Measurements from ENCODE around the gene NOSIP.

Gene NOSIP

GRCh38 chr19:49599378-49600295, 19.3 kb upstream of the NOSIP start:
- TF ChIP-seq GATA2 (IDR thresholded peaks at IDR 0.05; ENCODE audit: low read depth, low read length) (no peak), GATA3 (IDR thresholded peaks at IDR 0.05; ENCODE audit: low read depth, low read length) (no peak)

- no peak for TF ChIP-seq GATA3 (IDR thresholded peaks at IDR 0.05; ENCODE audit: low read depth, low read length)
- no peak for TF ChIP-seq GATA2 (IDR thresholded peaks at IDR 0.05; ENCODE audit: low read depth, low read length)
Observed at GRCh38 chr19:49597703-49597974, 17.3 kb upstream of the NOSIP start.

GRCh38 chr19:49596954-49597702, 16.8 kb upstream of the NOSIP start:
- TF ChIP-seq GATA2 (IDR thresholded peaks at IDR 0.05; ENCODE audit: low read depth, low read length) (no peak), GATA3 (IDR thresholded peaks at IDR 0.05; ENCODE audit: low read depth, low read length) (no peak)

- TF ChIP-seq GATA2 (IDR thresholded peaks at IDR 0.05; ENCODE audit: low read depth, low read length) (no peak), GATA3 (IDR thresholded peaks at IDR 0.05; ENCODE audit: low read depth, low read length) (no peak)
Observed at GRCh38 chr19:49596407-49596806, 16.1 kb upstream of the NOSIP start.

- TF ChIP-seq GATA3 (IDR thresholded peaks at IDR 0.05; ENCODE audit: low read depth, low read length) (no peak), GATA2 (IDR thresholded peaks at IDR 0.05; ENCODE audit: low read depth, low read length) (no peak)
Observed at GRCh38 chr19:49595819-49596404, 15.6 kb upstream of the NOSIP start.

GRCh38 chr19:49594993-49595818, 14.8 kb upstream of the NOSIP start:
- TF ChIP-seq GATA2 (IDR thresholded peaks at IDR 0.05; ENCODE audit: low read depth, low read length) (no peak), GATA3 (IDR thresholded peaks at IDR 0.05; ENCODE audit: low read depth, low read length) (no peak)

GRCh38 chr19:49594157-49594992, 14.0 kb upstream of the NOSIP start:
- no peak for TF ChIP-seq GATA3 (IDR thresholded peaks at IDR 0.05; ENCODE audit: low read depth, low read length)
- TF ChIP-seq GATA2 (IDR thresholded peaks at IDR 0.05; ENCODE audit: low read depth, low read length) = no peak

- no peak for TF ChIP-seq GATA3 (IDR thresholded peaks at IDR 0.05; ENCODE audit: low read depth, low read length)
- TF ChIP-seq GATA2 (IDR thresholded peaks at IDR 0.05; ENCODE audit: low read depth, low read length) = no peak
Observed at GRCh38 chr19:49593233-49594113, 13.1 kb upstream of the NOSIP start.

GRCh38 chr19:49592486-49593232, 12.3 kb upstream of the NOSIP start:
- TF ChIP-seq GATA3 (IDR thresholded peaks at IDR 0.05; ENCODE audit: low read depth, low read length) = no peak
- no peak for TF ChIP-seq GATA2 (IDR thresholded peaks at IDR 0.05; ENCODE audit: low read depth, low read length)

- TF ChIP-seq GATA3 (IDR thresholded peaks at IDR 0.05; ENCODE audit: low read depth, low read length) (no peak), GATA2 (IDR thresholded peaks at IDR 0.05; ENCODE audit: low read depth, low read length) (no peak)
Observed at GRCh38 chr19:49591731-49592485, 11.6 kb upstream of the NOSIP start.

Data from SH-SY5Y (cell line).